Measurements from ENCODE around the gene TRAF4. TPM values are rescaled to one million over a fixed set of nuclear protein-coding genes. Genes with fewer than 3 reads are reported as not detected.

The TRAF4 gene
- total RNA-seq, 6 donors from 2014 or later = 34.8 to 84.9 (median 64.1) TPM

DNA sequence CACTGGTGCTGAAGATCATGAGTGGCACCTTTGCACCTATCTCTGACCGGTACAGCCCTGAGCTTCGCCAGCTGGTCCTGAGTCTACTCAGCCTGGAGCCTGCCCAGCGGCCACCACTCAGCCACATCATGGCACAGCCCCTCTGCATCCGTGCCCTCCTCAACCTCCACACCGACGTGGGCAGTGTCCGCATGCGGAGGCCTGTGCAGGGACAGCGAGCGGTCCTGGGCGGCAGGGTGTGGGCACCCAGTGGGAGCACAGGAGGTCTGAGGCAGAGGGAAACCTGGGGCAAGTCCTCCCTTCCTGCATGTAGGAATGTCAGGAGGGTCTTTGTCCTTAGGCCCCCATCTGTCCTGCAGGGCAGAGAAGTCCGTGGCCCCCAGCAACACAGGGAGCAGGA is 6.5 kb upstream of the TRAF4 start:
- WGBS, 2 donors = 92 to 96% methylated on average over 10 to 12 of the region's 12 CpGs
- DNase-seq = peak in 1 of 2 donors; percentile 61

DNA sequence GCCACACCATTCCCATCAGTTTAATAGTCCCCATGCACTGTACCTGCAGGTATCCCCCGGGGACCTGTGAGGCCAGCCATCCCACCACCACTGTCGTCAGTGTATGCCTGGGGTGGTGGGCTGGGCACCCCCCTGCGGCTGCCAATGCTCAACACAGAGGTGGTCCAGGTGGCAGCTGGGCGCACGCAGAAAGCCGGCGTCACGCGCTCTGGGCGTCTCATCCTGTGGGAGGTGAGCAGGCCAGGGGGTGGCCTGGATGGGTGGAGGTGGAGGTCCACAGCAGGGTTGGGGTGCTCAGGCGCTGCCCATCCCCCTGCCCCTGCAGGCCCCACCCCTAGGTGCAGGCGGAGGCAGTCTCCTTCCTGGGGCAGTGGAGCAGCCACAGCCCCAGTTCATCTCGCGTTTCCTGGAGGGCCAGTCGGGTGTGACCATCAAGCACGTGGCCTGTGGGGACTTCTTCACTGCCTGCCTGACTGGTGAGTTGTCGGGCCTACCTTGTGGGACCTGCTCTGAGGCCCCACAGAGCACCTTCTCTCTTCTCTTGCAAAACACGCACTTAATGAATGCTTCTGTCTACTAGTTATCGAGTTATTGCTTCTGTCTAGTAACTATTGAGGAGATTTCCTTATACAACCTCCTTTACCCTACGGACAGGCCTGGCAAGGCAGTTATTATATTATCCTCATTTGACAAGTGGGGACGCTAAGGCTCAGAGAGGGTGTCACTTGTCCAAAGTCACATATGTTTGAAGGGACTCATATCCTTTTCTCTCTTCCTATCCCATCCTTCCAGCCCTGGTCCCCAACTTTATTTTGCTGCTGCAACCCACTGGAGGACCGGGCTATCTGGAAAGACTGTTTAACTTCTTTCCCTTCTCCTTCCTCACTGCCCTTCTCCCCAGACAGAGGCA is 5.8 kb upstream of the TRAF4 start:
- peak in 1 of 2 donors; percentile 84 for DNase-seq
- 87 to 95% methylated on average over 9 to 20 of the region's 22 CpGs for WGBS, 2 donors
- H3K4me1 ChIP-seq = peaks cover under 1 to 20% (median 11%) of the 10 kb centered on the region in 4 donors
- ATAC-seq (ENCODE audit: low FRiP score in 2 of 2) = no peak
- no peak overlapping the region for H3K4me3 ChIP-seq
- no peaks in the 10 kb centered on the region for H3K27me3 ChIP-seq
- no peak overlapping the region for H3K27ac ChIP-seq
- H3K36me3 ChIP-seq = no peaks in the 10 kb centered on the region
- TF ChIP-seq EP300 (IDR thresholded peaks at IDR 0.05) (no peak), POLR2A (IDR thresholded peaks at IDR 0.05) (no peak), POLR2AphosphoS5 (IDR thresholded peaks at IDR 0.05) (no peak)
- TF ChIP-seq, protein P1, sequence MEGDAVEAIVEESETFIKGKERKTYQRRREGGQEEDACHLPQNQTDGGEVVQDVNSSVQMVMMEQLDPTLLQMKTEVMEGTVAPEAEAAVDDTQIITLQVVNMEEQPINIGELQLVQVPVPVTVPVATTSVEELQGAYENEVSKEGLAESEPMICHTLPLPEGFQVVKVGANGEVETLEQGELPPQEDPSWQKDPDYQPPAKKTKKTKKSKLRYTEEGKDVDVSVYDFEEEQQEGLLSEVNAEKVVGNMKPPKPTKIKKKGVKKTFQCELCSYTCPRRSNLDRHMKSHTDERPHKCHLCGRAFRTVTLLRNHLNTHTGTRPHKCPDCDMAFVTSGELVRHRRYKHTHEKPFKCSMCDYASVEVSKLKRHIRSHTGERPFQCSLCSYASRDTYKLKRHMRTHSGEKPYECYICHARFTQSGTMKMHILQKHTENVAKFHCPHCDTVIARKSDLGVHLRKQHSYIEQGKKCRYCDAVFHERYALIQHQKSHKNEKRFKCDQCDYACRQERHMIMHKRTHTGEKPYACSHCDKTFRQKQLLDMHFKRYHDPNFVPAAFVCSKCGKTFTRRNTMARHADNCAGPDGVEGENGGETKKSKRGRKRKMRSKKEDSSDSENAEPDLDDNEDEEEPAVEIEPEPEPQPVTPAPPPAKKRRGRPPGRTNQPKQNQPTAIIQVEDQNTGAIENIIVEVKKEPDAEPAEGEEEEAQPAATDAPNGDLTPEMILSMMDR (IDR thresholded peaks at IDR 0.05) = no peak
- H3K9me3 ChIP-seq = no peaks in the 10 kb centered on the region

More for the DNA sequence above, 6.5 kb upstream of the TRAF4 start:
- no peak overlapping the region for H3K4me3 ChIP-seq
- no peaks in the 10 kb centered on the region for H3K9me3 ChIP-seq
- H3K27me3 ChIP-seq = no peaks in the 10 kb centered on the region
- no peak for TF ChIP-seq POLR2AphosphoS5 (IDR thresholded peaks at IDR 0.05)
- TF ChIP-seq, protein P1 (IDR thresholded peaks at IDR 0.05) = no peak
- TF ChIP-seq POLR2A (IDR thresholded peaks at IDR 0.05) = no peak
- TF ChIP-seq EP300 (IDR thresholded peaks at IDR 0.05) = no peak
- no peak overlapping the region for H3K27ac ChIP-seq
- peaks cover 0 to 13% (median 4%) of the 10 kb centered on the region in 4 donors for H3K4me1 ChIP-seq
- no peaks in the 10 kb centered on the region for H3K36me3 ChIP-seq
- no peak for ATAC-seq (ENCODE audit: low FRiP score in 2 of 2)

DNA sequence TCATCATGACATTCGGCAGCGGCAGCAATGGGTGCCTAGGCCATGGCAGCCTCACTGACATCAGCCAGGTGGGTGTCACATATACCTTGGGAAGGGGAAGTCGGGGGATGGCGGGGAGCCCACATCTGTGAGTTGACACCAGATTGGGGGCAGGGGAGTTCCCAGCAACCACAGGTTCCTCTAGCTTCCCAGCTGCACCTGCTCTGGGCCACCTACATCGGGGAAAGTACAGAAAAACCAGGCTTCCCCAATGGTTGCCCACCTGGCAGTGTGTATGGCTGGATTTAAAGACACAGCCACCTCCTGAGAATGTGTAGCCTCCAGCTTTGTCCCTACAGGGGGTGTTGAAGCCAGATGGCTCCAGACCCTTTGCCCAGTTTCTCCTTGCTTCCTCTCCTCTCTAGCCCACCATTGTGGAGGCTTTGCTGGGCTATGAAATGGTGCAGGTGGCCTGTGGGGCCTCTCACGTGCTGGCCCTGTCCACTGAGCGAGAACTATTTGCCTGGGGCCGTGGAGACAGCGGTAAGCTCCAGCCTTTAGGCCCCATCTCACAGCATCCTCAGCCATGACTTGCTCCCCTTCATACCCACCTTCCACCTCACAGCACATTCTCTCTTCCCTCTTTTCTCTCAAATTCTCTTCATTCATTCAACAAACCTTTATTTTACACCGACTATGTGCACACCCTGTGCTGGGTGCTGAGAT is 5.0 kb upstream of the TRAF4 start:
- no peaks in the 10 kb centered on the region for H3K9me3 ChIP-seq
- ATAC-seq (ENCODE audit: low FRiP score in 2 of 2) (no peak), DNase-seq (no peak)
- H3K27ac ChIP-seq = no peak overlapping the region
- no peak overlapping the region for H3K4me3 ChIP-seq
- TF ChIP-seq EP300 (IDR thresholded peaks at IDR 0.05) = no peak
- no peak for TF ChIP-seq POLR2A (IDR thresholded peaks at IDR 0.05)
- TF ChIP-seq, protein P1 (IDR thresholded peaks at IDR 0.05) = no peak
- TF ChIP-seq POLR2AphosphoS5 (IDR thresholded peaks at IDR 0.05) = no peak
- WGBS, 2 donors = 85 to 87% methylated on average over 10 of the region's 10 CpGs
- H3K4me1 ChIP-seq = peaks cover 6 to 27% (median 16%) of the 10 kb centered on the region in 4 donors
- no peaks in the 10 kb centered on the region for H3K27me3 ChIP-seq
- no peaks in the 10 kb centered on the region for H3K36me3 ChIP-seq

DNA sequence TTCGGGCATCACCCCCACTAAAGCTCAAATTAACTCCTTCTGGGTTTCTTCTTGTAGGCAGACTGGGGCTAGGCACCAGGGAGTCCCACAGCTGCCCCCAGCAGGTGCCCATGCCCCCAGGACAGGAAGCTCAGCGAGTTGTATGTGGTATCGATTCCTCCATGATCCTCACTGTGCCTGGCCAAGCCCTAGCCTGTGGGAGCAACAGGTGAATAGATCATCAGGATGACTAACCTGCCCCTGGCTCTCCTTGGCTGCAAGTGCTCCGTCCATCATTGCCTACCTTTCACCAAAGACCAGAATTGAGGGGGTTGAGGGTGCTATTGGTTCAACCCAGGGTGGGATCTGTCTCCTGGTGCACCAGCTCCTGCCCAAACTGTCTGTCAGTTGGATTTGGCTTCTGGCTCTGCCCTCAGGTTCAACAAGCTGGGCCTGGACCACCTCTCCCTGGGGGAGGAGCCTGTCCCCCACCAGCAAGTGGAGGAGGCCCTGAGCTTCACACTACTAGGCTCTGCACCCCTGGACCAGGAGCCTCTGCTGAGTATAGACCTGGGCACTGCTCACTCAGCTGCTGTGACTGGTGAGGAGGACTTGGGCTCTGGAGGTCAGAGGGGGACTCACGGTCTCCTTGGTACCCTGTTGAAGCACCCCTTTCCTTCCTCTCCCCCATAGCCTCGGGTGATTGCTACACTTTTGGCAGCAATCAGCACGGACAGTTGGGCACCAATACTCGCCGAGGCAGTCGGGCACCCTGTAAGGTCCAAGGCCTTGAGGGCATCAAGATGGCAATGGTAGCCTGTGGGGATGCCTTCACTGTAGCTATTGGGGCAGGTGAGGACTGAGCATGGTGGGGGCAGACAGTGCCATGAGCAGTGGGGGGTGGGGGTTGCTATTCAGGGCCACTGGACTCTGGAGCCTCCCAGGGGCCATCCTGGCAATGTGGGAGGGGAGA is 3.1 kb upstream of the TRAF4 start:
- H3K4me1 ChIP-seq = peaks cover 14 to 44% (median 30%) of the 10 kb centered on the region in 4 donors
- H3K36me3 ChIP-seq = no peaks in the 10 kb centered on the region
- DNase-seq (no peak), ATAC-seq (ENCODE audit: low FRiP score in 2 of 2) (no peak)
- H3K4me3 ChIP-seq = no peak overlapping the region
- H3K27ac ChIP-seq = peak overlapping the region in 1 of 4 donors; percentile 35
- no peak for TF ChIP-seq POLR2AphosphoS5 (IDR thresholded peaks at IDR 0.05)
- no peak for TF ChIP-seq POLR2A (IDR thresholded peaks at IDR 0.05)
- no peak for TF ChIP-seq EP300 (IDR thresholded peaks at IDR 0.05)
- TF ChIP-seq, protein P1 (IDR thresholded peaks at IDR 0.05) = no peak
- 74 to 85% methylated on average over 6 to 10 of the region's 10 CpGs for WGBS, 2 donors
- H3K9me3 ChIP-seq = no peaks in the 10 kb centered on the region
- H3K27me3 ChIP-seq = no peaks in the 10 kb centered on the region
